Dendritic cell treated with granulocyte-macrophage colony-stimulating factor and Interleukin-4, amounts not matched to agents 40 ng/mL and 50 ng/mL, for 4 days (primary cell): ENCODE data around the gene AMMECR1L.

Experiments used
- H3K27ac Mint-ChIP-seq: one replicate; pipeline ENCODE4 v1.8.0; 2022; ENCODE audit warnings: mild to moderate bottlenecking, mixed read lengths
- H3K27me3 Mint-ChIP-seq: one replicate; pipeline ENCODE4 v1.8.0; 2022; ENCODE audit warnings: mild to moderate bottlenecking, mixed read lengths
- H3K36me3 Mint-ChIP-seq: one replicate; pipeline ENCODE4 v1.8.0; 2022; ENCODE audit warnings: low read depth, mixed read lengths
- H3K4me1 Mint-ChIP-seq: one replicate; pipeline ENCODE4 v1.8.0; 2022; ENCODE audit warnings: low read depth, mixed read lengths
- H3K4me3 Mint-ChIP-seq: one replicate; pipeline ENCODE4 v1.8.0; 2022; ENCODE audit warnings: mild to moderate bottlenecking, moderate library complexity, mixed read lengths
- H3K9me3 Mint-ChIP-seq: one replicate; pipeline ENCODE4 v1.8.0; 2022; ENCODE audit warnings: mixed read lengths
- intact Hi-C: fragments of 100-400 bp; cut with micrococcal nuclease; formaldehyde crosslinking; loops from one replicate; pipeline ENCODE4 v1.15.0; 2022

Gene AMMECR1L

GRCh38 chr2:127877136-127877535 is 8.6 kb downstream of the AMMECR1L start:
- Mint-ChIP-seq H3K4me1 (peaks cover 39% of the 10 kb centered on the region), H3K27me3 (no peaks in the 10 kb centered on the region), H3K9me3 (no peaks in the 10 kb centered on the region), H3K4me3 (no peak overlapping the region), H3K27ac (no peak overlapping the region), H3K36me3 (peaks cover 72% of the 10 kb centered on the region)
- intact Hi-C loops = loop anchor here (10.0 kb wide), 1 partner anchor 218 kb away; the partner anchor contains the start of gene UGGT1

GRCh38 chr2:127874378-127875269 is 11.1 kb downstream of the AMMECR1L start:
- peaks cover 32% of the 10 kb centered on the region for H3K4me1 Mint-ChIP-seq
- H3K36me3 Mint-ChIP-seq = peaks cover 69% of the 10 kb centered on the region
- H3K9me3 Mint-ChIP-seq = no peaks in the 10 kb centered on the region
- H3K4me3 Mint-ChIP-seq = peak overlapping the region; percentile 11
- intact Hi-C loops = loop anchor here (10.0 kb wide), 1 partner anchor 220 kb away; the partner anchor contains the start of gene UGGT1
- no peaks in the 10 kb centered on the region for H3K27me3 Mint-ChIP-seq
- H3K27ac Mint-ChIP-seq = peak overlapping the region; percentile 30

- no peak overlapping the region for H3K27ac Mint-ChIP-seq
- no peaks in the 10 kb centered on the region for H3K9me3 Mint-ChIP-seq
- no peaks in the 10 kb centered on the region for H3K27me3 Mint-ChIP-seq
- no peak overlapping the region for H3K4me3 Mint-ChIP-seq
- peaks cover 32% of the 10 kb centered on the region for H3K4me1 Mint-ChIP-seq
- intact Hi-C loops = loop anchor here (10.0 kb wide), 1 partner anchor 221 kb away; the partner anchor contains the start of gene UGGT1
- H3K36me3 Mint-ChIP-seq = peaks cover 69% of the 10 kb centered on the region
Measured at GRCh38 chr2:127873707-127874303, 12.0 kb downstream of the AMMECR1L start.

GRCh38 chr2:127872354-127872753 is 13.4 kb downstream of the AMMECR1L start:
- H3K4me3 Mint-ChIP-seq = no peak overlapping the region
- no peaks in the 10 kb centered on the region for H3K27me3 Mint-ChIP-seq
- peaks cover 32% of the 10 kb centered on the region for H3K4me1 Mint-ChIP-seq
- H3K36me3 Mint-ChIP-seq = peaks cover 75% of the 10 kb centered on the region
- no peaks in the 10 kb centered on the region for H3K9me3 Mint-ChIP-seq
- H3K27ac Mint-ChIP-seq = no peak overlapping the region
- intact Hi-C loops = loop anchor here (10.0 kb wide), 1 partner anchor 222 kb away; the partner anchor contains the start of gene UGGT1

- intact Hi-C loops = no loop called here
- Mint-ChIP-seq H3K36me3 (peaks cover 78% of the 10 kb centered on the region), H3K27me3 (no peaks in the 10 kb centered on the region), H3K9me3 (no peaks in the 10 kb centered on the region), H3K27ac (no peak overlapping the region), H3K4me3 (no peak overlapping the region), H3K4me1 (peaks cover 5% of the 10 kb centered on the region)
Measured at GRCh38 chr2:127865926-127866325, 19.8 kb downstream of the AMMECR1L start.

GRCh38 chr2:127864877-127865276 is 20.9 kb downstream of the AMMECR1L start:
- peaks cover 5% of the 10 kb centered on the region for H3K4me1 Mint-ChIP-seq
- H3K27me3 Mint-ChIP-seq = no peaks in the 10 kb centered on the region
- no peak overlapping the region for H3K27ac Mint-ChIP-seq
- peaks cover 68% of the 10 kb centered on the region for H3K36me3 Mint-ChIP-seq
- intact Hi-C loops = no loop called here
- no peak overlapping the region for H3K4me3 Mint-ChIP-seq
- H3K9me3 Mint-ChIP-seq = no peaks in the 10 kb centered on the region

- H3K4me3 Mint-ChIP-seq = no peak overlapping the region
- H3K4me1 Mint-ChIP-seq = peaks cover 10% of the 10 kb centered on the region
- peaks cover 52% of the 10 kb centered on the region for H3K36me3 Mint-ChIP-seq
- intact Hi-C loops = no loop called here
- H3K9me3 Mint-ChIP-seq = no peaks in the 10 kb centered on the region
- no peak overlapping the region for H3K27ac Mint-ChIP-seq
- H3K27me3 Mint-ChIP-seq = peaks cover 4% of the 10 kb centered on the region
Measured at GRCh38 chr2:127862228-127862627, 23.5 kb downstream of the AMMECR1L start.

GRCh38 chr2:127860130-127860529 is 25.6 kb downstream of the AMMECR1L start:
- Mint-ChIP-seq H3K27me3 (peaks cover 4% of the 10 kb centered on the region), H3K36me3 (peaks cover 37% of the 10 kb centered on the region), H3K4me3 (no peak overlapping the region), H3K27ac (no peak overlapping the region), H3K9me3 (no peaks in the 10 kb centered on the region), H3K4me1 (peaks cover 21% of the 10 kb centered on the region)
- intact Hi-C loops = no loop called here

- Mint-ChIP-seq H3K4me1 (peaks cover 26% of the 10 kb centered on the region), H3K27me3 (peaks cover 4% of the 10 kb centered on the region), H3K9me3 (no peaks in the 10 kb centered on the region), H3K27ac (no peak overlapping the region), H3K36me3 (peaks cover 33% of the 10 kb centered on the region), H3K4me3 (no peak overlapping the region)
- intact Hi-C loops = loop anchor here (2.0 to 5.0 kb wide), 4 partner anchors 25 to 168 kb away; partner anchors contain the start of genes AMMECR1L, SAP130 and WDR33
Measured at GRCh38 chr2:127859712-127860085, 26.1 kb downstream of the AMMECR1L start.

- intact Hi-C loops = loop anchor here (5.0 kb wide), 2 partner anchors 100 to 170 kb away; partner anchors contain the start of gene SAP130
- no peaks in the 10 kb centered on the region for H3K9me3 Mint-ChIP-seq
- H3K4me3 Mint-ChIP-seq = peak overlapping the region; percentile 93
Measured at GRCh38 chr2:127857265-127857808, 28.4 kb downstream of the AMMECR1L start.

GRCh38 chr2:127853671-127854070 is 32.1 kb downstream of the AMMECR1L start:
- Mint-ChIP-seq H3K4me3 (no peak overlapping the region), H3K4me1 (peaks cover 42% of the 10 kb centered on the region), H3K9me3 (no peaks in the 10 kb centered on the region), H3K36me3 (peaks cover 66% of the 10 kb centered on the region), H3K27ac (peak overlapping the region; percentile 62), H3K27me3 (peaks cover 2% of the 10 kb centered on the region)
- intact Hi-C loops = no loop called here

More at GRCh38 chr2:127857265-127857808, 28.4 kb downstream of the AMMECR1L start:
- peaks cover 4% of the 10 kb centered on the region for H3K27me3 Mint-ChIP-seq
- peaks cover 29% of the 10 kb centered on the region for H3K36me3 Mint-ChIP-seq
- H3K27ac Mint-ChIP-seq = peak overlapping the region; percentile 86
- peaks cover 42% of the 10 kb centered on the region for H3K4me1 Mint-ChIP-seq

GRCh38 chr2:127852388-127852787 is 33.4 kb downstream of the AMMECR1L start:
- no peaks in the 10 kb centered on the region for H3K27me3 Mint-ChIP-seq
- no peak overlapping the region for H3K27ac Mint-ChIP-seq
- H3K4me3 Mint-ChIP-seq = no peak overlapping the region
- no peaks in the 10 kb centered on the region for H3K9me3 Mint-ChIP-seq
- H3K36me3 Mint-ChIP-seq = peaks cover 69% of the 10 kb centered on the region
- H3K4me1 Mint-ChIP-seq = peaks cover 39% of the 10 kb centered on the region
- intact Hi-C loops = no loop called here

GRCh38 chr2:127847931-127848330 is 37.8 kb downstream of the AMMECR1L start:
- no peaks in the 10 kb centered on the region for H3K9me3 Mint-ChIP-seq
- H3K4me1 Mint-ChIP-seq = no peaks in the 10 kb centered on the region
- H3K4me3 Mint-ChIP-seq = no peak overlapping the region
- intact Hi-C loops = no loop called here
- no peaks in the 10 kb centered on the region for H3K27me3 Mint-ChIP-seq
- peaks cover 84% of the 10 kb centered on the region for H3K36me3 Mint-ChIP-seq
- no peak overlapping the region for H3K27ac Mint-ChIP-seq

- H3K27ac Mint-ChIP-seq = no peak overlapping the region
- H3K36me3 Mint-ChIP-seq = peaks cover 54% of the 10 kb centered on the region
- intact Hi-C loops = no loop called here
- H3K9me3 Mint-ChIP-seq = no peaks in the 10 kb centered on the region
- H3K27me3 Mint-ChIP-seq = peaks cover 1% of the 10 kb centered on the region
- H3K4me1 Mint-ChIP-seq = no peaks in the 10 kb centered on the region
- H3K4me3 Mint-ChIP-seq = no peak overlapping the region
Measured at GRCh38 chr2:127844973-127845372, 40.8 kb downstream of the AMMECR1L start.
